Kidney (tissue), 14 donors: Measurements from ENCODE around the gene NAXD. TPM values are rescaled to one million over a fixed set of nuclear protein-coding genes. Genes with fewer than 3 reads are reported as not detected.

Experiments
- DNase-seq, 5 donors: peaks; one replicate each; pipeline ENCODE4 v3.0.0-alpha.2; 2013 to 2020
- FAIRE-seq: peaks from 2 replicates; lab custom pipeline; 2012; peaks lifted over from hg19 to GRCh38; lab: Jason Lieb, UNC
- H3K27ac ChIP-seq, 2 donors: one replicate each; pipeline ENCODE4 v1.7.0; 2013; ENCODE audit warnings: low read depth in 2 of 2, low read length in 2 of 2, inconsistent platforms in 1 of 2
- H3K27me3 ChIP-seq: one replicate; pipeline ENCODE4 v1.7.1; 2013; ENCODE audit warnings: low read length, inconsistent platforms; ENCODE audit not compliant: control insufficient read depth, insufficient read depth
- H3K36me3 ChIP-seq, 3 donors: one replicate each; pipeline versions ENCODE4 v1.7.0 to v1.7.1; 2013; ENCODE audit warnings: low read length in 3 of 3, control low read depth in 1 of 3, inconsistent platforms in 1 of 3; ENCODE audit not compliant: insufficient read depth in 3 of 3, control insufficient read depth in 2 of 3
- H3K4me1 ChIP-seq, 3 donors: one replicate each; pipeline versions ENCODE4 v1.7.0 to v1.7.1; 2013; ENCODE audit warnings: low read length in 3 of 3, inconsistent platforms in 1 of 3, low read depth in 1 of 3; ENCODE audit not compliant: control insufficient read depth in 2 of 3, insufficient read depth in 2 of 3
- H3K4me3 ChIP-seq, 3 donors: one replicate each; pipeline versions ENCODE4 v1.7.0 to v1.8.1; 2013; ENCODE audit warnings: low read length in 3 of 3, control low read depth in 1 of 3, inconsistent platforms in 1 of 3
- H3K9ac ChIP-seq, 3 donors: one replicate each; pipeline versions ENCODE4 v1.7.0 to v1.7.1; 2013; ENCODE audit warnings: low read length in 3 of 3, control low read depth in 1 of 3, inconsistent platforms in 1 of 3
- H3K9me3 ChIP-seq, 3 donors: one replicate each; pipeline versions ENCODE4 v1.7.0 to v1.7.1; 2013; ENCODE audit warnings: low read length in 3 of 3, control low read depth in 1 of 3, inconsistent platforms in 1 of 3; ENCODE audit not compliant: control insufficient read depth in 2 of 3, insufficient read depth in 1 of 3
- CTCF ChIP-seq: IDR thresholded peaks from 3 replicates; pipeline ENCODE4 v1.5.1; 2012; ENCODE audit warnings: mild to moderate bottlenecking, moderate library complexity, borderline replicate concordance; ENCODE audit not compliant: insufficient read depth; ENCODE audit errors: extremely low read depth
- intact Hi-C: fragments of 100-400 bp; cut with DNase I; formaldehyde crosslinking; loops from one replicate; pipeline ENCODE4 v1.11.1; 2022
- polyA plus RNA-seq: library from polyadenylated mRNA; stranded (reverse); fragments of 350-450 nt; fragmentation: Illumina TruSeq; extraction: RNeasy Lipid Tissue Mini Kit (QIAGEN cat#74804); gene quantifications from one replicate; pipeline ENCODE4 v1.2.3, GENCODE V29; 2014; ENCODE audit warnings: low read depth, low replicate concordance; ENCODE audit not compliant: insufficient read depth
- total RNA-seq: library from RNA; stranded (reverse); fragmentation: NEBNext Ultra II Directional; extraction: Animal tissue kit (Norgen Biotek cat#: 25700); gene quantifications from one replicate; pipeline ENCODE4 v1.2.1, GENCODE V29; 2021
- donor health status: control.
- donor health status: control.
- donor health status: control.
- donor health status: control.
- donor health status: control.
- donor health status: DM: yes; HTN: yes; CAD: no.
- donor health status: Normal renal cell carcinoma (clear cell type).

The NAXD gene
- total and polyA plus RNA-seq, 2 donors from 2014 or later, result 37.9 to 52.7 TPM

GRCh38 chr13:110664673-110665072 is 49.3 kb downstream of the NAXD start:
- Histone ChIP-seq H3K9ac (no peak overlapping the region), H3K9me3 (peaks cover 0 to 2% (median 0%) of the 10 kb centered on the region in 3 donors), H3K27ac (no peak overlapping the region), H3K4me1 (no peaks in the 10 kb centered on the region), H3K4me3 (no peak overlapping the region), H3K27me3 (no peaks in the 10 kb centered on the region), H3K36me3 (peaks cover 11 to 47% (median 30%) of the 10 kb centered on the region in 3 donors)
- no peak for TF ChIP-seq CTCF
- intact Hi-C loops, result no loop called here
- peak in 1 of 5 donors; percentile 30 for DNase-seq
- no peak for FAIRE-seq

DNA sequence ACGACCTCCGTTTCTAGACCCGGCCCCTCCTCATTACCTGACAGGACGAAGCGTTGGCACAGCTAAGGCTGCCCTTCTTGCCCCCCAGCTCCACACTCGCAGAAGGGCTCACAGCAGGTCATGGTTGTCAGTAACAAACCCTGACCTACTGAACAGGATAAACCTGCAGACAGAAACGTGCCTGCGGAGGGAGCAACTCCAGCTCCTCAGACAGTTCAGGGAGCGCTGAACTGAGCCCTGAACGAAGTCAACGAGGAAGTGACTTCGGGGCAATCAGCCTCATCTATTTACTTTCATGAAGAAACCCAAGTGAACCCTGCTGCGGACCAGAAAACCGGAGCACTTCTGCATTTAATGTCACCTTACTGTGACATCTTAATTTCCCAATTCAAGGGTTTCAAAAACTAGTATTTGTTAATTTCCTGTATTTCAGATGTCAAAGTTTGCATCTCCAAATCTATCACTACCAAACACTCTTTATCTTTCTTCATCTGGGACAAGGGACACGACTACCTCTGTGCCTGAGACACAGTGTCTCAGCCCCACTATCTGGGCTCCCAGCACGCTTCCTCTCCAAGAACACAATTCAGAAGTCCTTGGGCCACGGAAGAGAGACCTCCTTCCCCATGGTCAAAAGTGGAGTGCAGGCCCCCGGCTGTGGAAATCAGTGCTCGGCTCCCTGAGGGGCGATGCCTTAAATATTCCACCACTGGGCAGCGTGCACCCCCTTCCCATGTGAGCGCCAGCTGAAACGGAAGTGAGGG is 50.3 kb downstream of the NAXD start:
- H3K4me1 ChIP-seq, result no peaks in the 10 kb centered on the region
- TF ChIP-seq CTCF, result no peak
- FAIRE-seq (no peak), DNase-seq (peak in 1 of 5 donors; percentile 13)
- peaks cover 11 to 47% (median 30%) of the 10 kb centered on the region in 3 donors for H3K36me3 ChIP-seq
- H3K27me3 ChIP-seq, result no peaks in the 10 kb centered on the region
- H3K9me3 ChIP-seq, result no peaks in the 10 kb centered on the region
- no peak overlapping the region for H3K4me3 ChIP-seq
- no peak overlapping the region for H3K9ac ChIP-seq
- intact Hi-C loops, result no loop called here
- H3K27ac ChIP-seq, result no peak overlapping the region

GRCh38 chr13:110666255-110666533 is 50.8 kb downstream of the NAXD start:
- H3K27ac ChIP-seq, result no peak overlapping the region
- no peak for TF ChIP-seq CTCF
- peaks cover 8 to 47% (median 30%) of the 10 kb centered on the region in 3 donors for H3K36me3 ChIP-seq
- DNase-seq, result peak in 1 of 5 donors; percentile 15
- H3K9ac ChIP-seq, result no peak overlapping the region
- H3K9me3 ChIP-seq, result no peaks in the 10 kb centered on the region
- no peak for FAIRE-seq
- H3K4me3 ChIP-seq, result no peak overlapping the region
- no peaks in the 10 kb centered on the region for H3K27me3 ChIP-seq
- no peaks in the 10 kb centered on the region for H3K4me1 ChIP-seq
- intact Hi-C loops, result no loop called here
